HG03066 (cell line): ENCODE data around the gene GPRC5B.

Source experiments
- ATAC-seq: cut with Tn5 transposase; IDR thresholded peaks from one replicate; pipeline ENCODE4 v1.9.1; 2021; ENCODE audit warnings: low read depth; ENCODE audit not compliant: unreplicated experiment

Gene GPRC5B

GRCh38 chr16:19874026-19874425 is 10.6 kb downstream of the GPRC5B start:
- ATAC-seq, result no peak

GRCh38 chr16:19872935-19873334 is 11.7 kb downstream of the GPRC5B start:
- no peak for ATAC-seq

GRCh38 chr16:19872179-19872863 is 12.3 kb downstream of the GPRC5B start:
- ATAC-seq, result no peak

- no peak for ATAC-seq
Observed at GRCh38 chr16:19871721-19872120, 12.9 kb downstream of the GPRC5B start.

- no peak for ATAC-seq
Observed at GRCh38 chr16:19868421-19868820, 16.2 kb downstream of the GPRC5B start.

- ATAC-seq, result no peak
Observed at GRCh38 chr16:19864566-19864965, 20.1 kb downstream of the GPRC5B start.

GRCh38 chr16:19863990-19864389 is 20.7 kb downstream of the GPRC5B start:
- no peak for ATAC-seq

- ATAC-seq, result no peak
Observed at GRCh38 chr16:19861811-19862327, 22.8 kb downstream of the GPRC5B start.

- no peak for ATAC-seq
Observed at GRCh38 chr16:19861133-19861532, 23.5 kb downstream of the GPRC5B start.

GRCh38 chr16:19860166-19861041 is 24.2 kb downstream of the GPRC5B start:
- no peak for ATAC-seq

GRCh38 chr16:19859603-19860002 is 25.0 kb downstream of the GPRC5B start:
- ATAC-seq, result no peak

- no peak for ATAC-seq
Observed at GRCh38 chr16:19859166-19859565, 25.5 kb downstream of the GPRC5B start.

GRCh38 chr16:19858340-19859018 is 26.2 kb downstream of the GPRC5B start:
- ATAC-seq, result no peak

GRCh38 chr16:19857593-19858339 is 26.9 kb downstream of the GPRC5B start:
- ATAC-seq, result no peak

GRCh38 chr16:19856120-19856519 is 28.5 kb downstream of the GPRC5B start:
- no peak for ATAC-seq

- no peak for ATAC-seq
Observed at GRCh38 chr16:19854543-19854876, 30.1 kb downstream of the GPRC5B start.

- no peak for ATAC-seq
Observed at GRCh38 chr16:19853742-19854542, 30.7 kb downstream of the GPRC5B start.

- ATAC-seq, result no peak
Observed at GRCh38 chr16:19853132-19853741, 31.4 kb downstream of the GPRC5B start.

GRCh38 chr16:19851476-19851875 is 33.2 kb downstream of the GPRC5B start:
- ATAC-seq, result no peak
